PC-3 (cell line): ENCODE data around the gene CXCR6.

Experiments
- CTCF ChIP-seq: fragments of 300-600 bp; sonication (generic); conservative IDR thresholded peaks from 2 replicates; pipeline ENCODE4 v1.5.1; 2017; ENCODE audit warnings: antibody characterized with exemption, low read depth, mild to moderate bottlenecking, low read length
- EZH2 ChIP-seq: fragments of 300-600 bp; sonication (generic); IDR thresholded peaks from one replicate; pipeline ENCODE4 v1.6.1; 2017; ENCODE audit warnings: antibody characterized with exemption, mild to moderate bottlenecking, low read length; ENCODE audit not compliant: unreplicated experiment
- EZH2phosphoT487 ChIP-seq: fragments of 300-600 bp; sonication (generic); IDR thresholded peaks from 2 replicates; pipeline ENCODE4 v1.6.1; 2018; ENCODE audit warnings: mild to moderate bottlenecking, antibody characterized with exemption, low read length, borderline replicate concordance

- TF ChIP-seq CTCF, result no peak
- TF ChIP-seq EZH2phosphoT487, result no peak
- no peak for TF ChIP-seq EZH2
These were observed 48.1 kb downstream of the CXCR6 start for GRCh38 chr3:45991341-45991740.
